ENCODE measurements around the gene PPM1J. TPM values are rescaled to one million over a fixed set of nuclear protein-coding genes. Genes with fewer than 3 reads are reported as not detected.

PPM1J gene
- polyA plus RNA-seq, 4 donors, result 0.96 to 1.8 (median 1.3) TPM

GRCh38 chr1:112706505-112707220 lies 8.5 kb downstream of the PPM1J start, which contains the start of gene RHOC:
Gene RHOC (minus strand): TSS chr1:112707127. CDS start chr1:112703799, 3,328 bp downstream.
- DNase-seq (ENCODE audit: low read depth in 4 of 4, low spot score in 2 of 4), result no peak

- DNase-seq (ENCODE audit: low read depth in 4 of 4, low spot score in 2 of 4), result peak in 2 of 4 donors; percentile 93 to 97
Observed at GRCh38 chr1:112704934-112705627, 10.1 kb downstream of the PPM1J start.

DNA sequence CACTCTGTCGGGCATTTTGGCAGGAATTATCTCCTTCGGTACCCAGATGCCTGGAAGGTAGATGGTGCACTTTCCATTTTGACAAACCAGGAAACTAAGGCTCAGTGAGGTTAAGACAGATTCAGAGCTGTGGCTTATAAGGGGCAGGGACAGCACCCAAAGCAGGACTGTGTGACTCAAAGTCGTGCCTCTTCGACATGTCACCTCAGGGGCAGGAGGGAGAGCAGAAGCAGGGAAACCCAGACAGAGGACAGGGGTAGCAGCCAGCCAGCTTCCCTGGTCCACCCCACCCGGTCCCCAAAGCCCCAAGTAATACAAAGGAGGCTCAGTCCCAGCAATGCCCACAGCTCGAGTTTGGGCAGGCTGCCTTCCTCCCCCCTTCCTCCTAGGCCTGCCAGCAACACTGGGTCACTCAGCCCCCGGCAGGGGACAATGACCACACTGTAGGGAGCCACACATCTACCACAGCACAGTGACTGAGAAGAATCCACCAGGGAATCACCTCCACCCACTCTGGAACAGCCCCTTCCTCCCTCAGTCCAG lies 10.7 kb downstream of the PPM1J start:
- DNase-seq (ENCODE audit: low read depth in 4 of 4, low spot score in 2 of 4), result no peak

- DNase-seq (ENCODE audit: low read depth in 4 of 4, low spot score in 2 of 4), result no peak
Observed at GRCh38 chr1:112703706-112704105, 11.4 kb downstream of the PPM1J start.

- DNase-seq (ENCODE audit: low read depth in 4 of 4, low spot score in 2 of 4), result no peak
Observed at GRCh38 chr1:112702420-112703261, 12.5 kb downstream of the PPM1J start.

DNA sequence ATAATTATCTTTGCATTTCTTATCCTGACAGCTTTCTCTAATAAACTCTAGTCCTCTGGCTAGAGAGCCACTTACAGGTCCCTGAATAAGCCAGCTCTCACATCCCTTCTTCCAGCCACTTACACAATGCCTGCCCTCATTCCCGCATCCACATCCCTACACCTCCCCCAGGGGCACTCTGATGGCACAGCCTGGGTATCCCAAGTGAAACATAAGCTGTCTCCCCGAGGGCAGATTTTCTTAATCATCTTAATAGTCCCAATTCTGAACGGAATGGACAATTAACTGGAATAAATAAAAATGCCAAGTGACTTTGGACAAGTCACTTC lies 13.1 kb downstream of the PPM1J start:
- DNase-seq (ENCODE audit: low read depth in 4 of 4, low spot score in 2 of 4), result no peak

DNA sequence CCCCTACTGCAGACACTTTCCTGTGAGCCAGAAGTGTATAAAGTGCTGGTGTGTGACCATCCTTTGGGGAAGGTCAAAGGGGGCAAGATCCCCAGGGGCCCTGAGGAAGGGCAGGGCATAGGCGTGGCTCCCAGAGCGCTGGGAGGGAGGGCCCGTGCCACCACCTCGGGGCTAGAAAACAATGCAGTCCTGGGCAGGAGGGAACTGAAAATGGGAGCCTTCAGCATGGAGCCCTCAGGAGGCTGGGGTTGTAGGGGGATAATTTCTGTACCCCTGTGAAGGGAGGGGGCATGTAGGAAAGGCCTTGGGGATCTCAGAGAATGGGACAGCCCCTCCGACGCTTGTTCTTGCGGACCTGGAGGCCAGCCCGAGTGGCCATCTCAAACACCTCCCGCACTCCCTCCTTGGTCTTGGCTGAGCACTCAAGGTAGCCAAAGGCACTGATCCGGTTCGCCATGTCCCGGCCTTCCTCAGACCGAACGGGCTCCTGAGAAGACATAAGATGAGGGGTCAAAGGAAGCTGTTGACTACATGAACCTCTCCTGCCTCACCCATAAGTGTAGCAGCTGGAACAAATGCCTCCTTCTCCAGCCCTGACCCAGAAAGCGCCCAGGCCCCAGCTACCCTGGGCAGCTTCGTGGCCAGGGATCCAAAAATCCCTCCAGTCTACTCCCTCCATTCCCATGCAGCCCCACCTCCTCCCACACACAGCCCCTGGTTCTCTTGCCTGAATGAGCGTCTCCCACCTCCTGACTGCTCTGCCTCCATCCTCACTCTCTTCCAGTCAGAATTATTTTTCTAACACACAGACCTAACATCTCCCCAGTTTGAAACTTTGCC lies 13.7 kb downstream of the PPM1J start:
- no peak for DNase-seq (ENCODE audit: low read depth in 4 of 4, low spot score in 2 of 4)

- peak in 2 of 4 donors; percentile 89 to 91 for DNase-seq (ENCODE audit: low read depth in 4 of 4, low spot score in 2 of 4)
Observed at GRCh38 chr1:112700290-112701226, 14.6 kb downstream of the PPM1J start.

- DNase-seq (ENCODE audit: low read depth in 4 of 4, low spot score in 2 of 4), result no peak
Observed at GRCh38 chr1:112699425-112700144, 15.5 kb downstream of the PPM1J start.

- no peak for DNase-seq (ENCODE audit: low read depth in 4 of 4, low spot score in 2 of 4)
Observed at GRCh38 chr1:112698366-112699310, 16.5 kb downstream of the PPM1J start.

DNA sequence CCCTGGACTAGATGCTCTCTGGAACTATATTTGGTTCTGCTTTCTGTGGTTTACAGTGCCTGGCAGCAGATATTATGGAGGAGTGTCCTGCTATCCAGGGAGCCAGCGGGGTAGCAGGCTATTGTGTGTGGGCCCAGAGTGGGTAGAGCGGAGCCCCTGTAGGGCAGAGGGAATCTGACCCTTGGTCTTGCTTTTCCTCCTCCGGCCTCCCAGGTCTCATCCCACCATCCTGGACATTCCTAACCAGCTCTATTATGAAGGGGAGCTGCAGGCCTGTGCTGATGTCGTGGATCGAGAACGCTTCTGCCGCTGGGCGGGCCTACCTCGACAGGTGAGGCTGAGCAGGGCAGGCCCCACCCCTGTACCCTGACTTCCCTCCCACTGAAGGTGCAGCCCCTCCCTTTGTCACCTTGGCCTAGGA lies 17.3 kb downstream of the PPM1J start:
- DNase-seq (ENCODE audit: low read depth in 4 of 4, low spot score in 2 of 4), result no peak

- DNase-seq (ENCODE audit: low read depth in 4 of 4, low spot score in 2 of 4), result no peak
Observed at GRCh38 chr1:112696578-112697314, 18.4 kb downstream of the PPM1J start.

DNA sequence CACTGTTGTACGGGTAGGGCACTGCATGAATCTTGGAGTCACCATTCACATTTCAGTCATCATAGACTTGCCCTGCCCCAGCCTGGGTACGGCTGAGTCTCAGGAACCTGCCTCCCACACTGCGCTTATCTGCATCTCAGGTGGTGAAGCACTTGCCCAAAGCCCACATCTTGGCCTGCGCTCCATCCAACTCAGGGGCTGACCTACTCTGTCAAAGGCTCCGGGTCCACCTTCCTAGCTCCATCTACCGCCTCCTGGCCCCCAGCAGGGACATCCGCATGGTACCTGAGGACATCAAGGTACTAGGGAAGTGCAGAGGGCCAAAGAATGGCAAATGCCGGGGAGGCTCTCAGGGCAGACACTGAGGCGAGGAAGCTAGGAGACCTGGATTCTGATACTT lies 19.9 kb downstream of the PPM1J start:
- DNase-seq (ENCODE audit: low read depth in 4 of 4, low spot score in 2 of 4), result no peak

DNA sequence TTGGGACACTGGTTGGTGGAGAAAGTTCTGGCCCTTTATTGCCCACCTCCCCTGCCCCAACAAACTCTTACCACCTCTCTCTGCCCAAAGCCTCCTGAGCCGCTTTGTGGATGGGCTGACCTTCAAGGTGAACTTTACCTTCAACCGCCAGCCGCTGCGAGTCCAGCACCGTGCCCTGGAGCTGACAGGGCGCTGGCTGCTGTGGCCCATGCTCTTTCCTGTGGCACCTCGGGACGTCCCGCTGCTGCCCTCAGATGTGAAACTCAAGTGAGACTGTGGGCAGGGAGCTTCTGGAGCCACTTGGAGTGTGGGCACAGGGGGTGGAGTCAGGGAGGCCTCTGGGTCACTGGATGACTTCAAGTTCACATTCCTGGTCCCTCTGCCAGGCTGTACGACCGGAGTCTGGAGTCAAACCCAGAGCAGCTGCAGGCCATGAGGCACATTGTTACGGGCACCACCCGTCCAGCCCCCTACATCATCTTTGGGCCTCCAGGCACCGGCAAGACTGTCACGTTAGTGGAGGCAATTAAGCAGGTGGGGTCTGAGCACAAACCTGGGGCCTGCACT lies 20.7 kb downstream of the PPM1J start:
- no peak for DNase-seq (ENCODE audit: low read depth in 4 of 4, low spot score in 2 of 4)

GRCh38 chr1:112693821-112694220 lies 21.3 kb downstream of the PPM1J start:
- no peak for DNase-seq (ENCODE audit: low read depth in 4 of 4, low spot score in 2 of 4)

DNA sequence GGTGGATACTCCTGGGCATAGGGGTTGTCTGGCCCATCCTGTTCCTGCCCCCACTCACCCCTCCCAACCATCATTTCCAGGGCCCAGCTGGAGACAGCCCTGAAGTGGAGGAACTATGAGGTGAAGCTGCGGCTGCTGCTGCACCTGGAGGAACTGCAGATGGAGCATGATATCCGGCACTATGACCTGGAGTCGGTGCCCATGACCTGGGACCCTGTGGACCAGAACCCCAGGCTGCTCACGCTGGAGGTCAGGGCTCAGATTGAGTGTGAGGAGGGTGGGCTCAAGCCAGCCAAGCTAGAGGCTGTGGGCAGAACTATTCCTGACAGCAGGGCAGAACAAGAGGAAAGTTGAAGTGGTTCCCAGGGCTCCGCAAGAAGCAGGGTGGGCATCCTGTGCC lies 22.5 kb downstream of the PPM1J start:
- no peak for DNase-seq (ENCODE audit: low read depth in 4 of 4, low spot score in 2 of 4)
